Coronary artery (tissue), 2 donors: ENCODE results near the gene SLC25A42.

ENCODE experiments used
- DNase-seq: peaks from one replicate; pipeline ENCODE4 v3.0.0-alpha.2; 2017; ENCODE audit warnings: low spot score
- H3K27ac ChIP-seq, 2 donors: fragments of 200-600 bp; sonication (generic); one replicate each; pipeline ENCODE4 v1.5.1; 2016 to 2019
- H3K4me3 ChIP-seq: fragments of 200-600 bp; sonication (generic); 2 replicates; pipeline ENCODE4 v1.5.1; 2016; ENCODE audit warnings: mild to moderate bottlenecking, moderate library complexity
- TF ChIP-seq, protein P1 (sequence below): fragments of 200-600 bp; sonication (generic); IDR thresholded peaks from one replicate; pipeline ENCODE4 v1.5.1; 2019; ENCODE audit warnings: antibody characterized with exemption

SLC25A42 gene

DNA sequence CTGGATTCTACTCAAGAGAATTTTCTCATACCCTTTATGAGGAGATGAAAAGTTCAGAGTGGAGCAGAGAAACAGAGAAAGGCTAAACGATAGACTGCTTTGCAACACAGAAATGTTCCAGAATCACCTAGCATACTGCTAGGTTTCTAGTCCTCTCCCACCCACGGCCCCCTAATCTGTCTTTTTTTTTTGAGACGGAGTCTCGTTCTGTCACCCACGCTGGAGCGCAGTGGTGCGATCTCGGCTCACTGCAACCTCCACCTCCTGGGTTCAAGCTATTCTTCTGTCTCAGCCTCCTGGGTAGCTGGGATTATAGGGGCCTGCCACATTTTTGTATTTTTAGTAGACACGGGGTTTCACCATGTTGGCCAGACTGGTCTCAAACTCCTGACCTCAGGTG lies 35.3 kb upstream of the SLC25A42 start:
- Histone ChIP-seq H3K27ac (no peak overlapping the region), H3K4me3 (no peak overlapping the region)
- no peak for DNase-seq
- TF ChIP-seq, protein P1, sequence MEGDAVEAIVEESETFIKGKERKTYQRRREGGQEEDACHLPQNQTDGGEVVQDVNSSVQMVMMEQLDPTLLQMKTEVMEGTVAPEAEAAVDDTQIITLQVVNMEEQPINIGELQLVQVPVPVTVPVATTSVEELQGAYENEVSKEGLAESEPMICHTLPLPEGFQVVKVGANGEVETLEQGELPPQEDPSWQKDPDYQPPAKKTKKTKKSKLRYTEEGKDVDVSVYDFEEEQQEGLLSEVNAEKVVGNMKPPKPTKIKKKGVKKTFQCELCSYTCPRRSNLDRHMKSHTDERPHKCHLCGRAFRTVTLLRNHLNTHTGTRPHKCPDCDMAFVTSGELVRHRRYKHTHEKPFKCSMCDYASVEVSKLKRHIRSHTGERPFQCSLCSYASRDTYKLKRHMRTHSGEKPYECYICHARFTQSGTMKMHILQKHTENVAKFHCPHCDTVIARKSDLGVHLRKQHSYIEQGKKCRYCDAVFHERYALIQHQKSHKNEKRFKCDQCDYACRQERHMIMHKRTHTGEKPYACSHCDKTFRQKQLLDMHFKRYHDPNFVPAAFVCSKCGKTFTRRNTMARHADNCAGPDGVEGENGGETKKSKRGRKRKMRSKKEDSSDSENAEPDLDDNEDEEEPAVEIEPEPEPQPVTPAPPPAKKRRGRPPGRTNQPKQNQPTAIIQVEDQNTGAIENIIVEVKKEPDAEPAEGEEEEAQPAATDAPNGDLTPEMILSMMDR = no peak

DNA sequence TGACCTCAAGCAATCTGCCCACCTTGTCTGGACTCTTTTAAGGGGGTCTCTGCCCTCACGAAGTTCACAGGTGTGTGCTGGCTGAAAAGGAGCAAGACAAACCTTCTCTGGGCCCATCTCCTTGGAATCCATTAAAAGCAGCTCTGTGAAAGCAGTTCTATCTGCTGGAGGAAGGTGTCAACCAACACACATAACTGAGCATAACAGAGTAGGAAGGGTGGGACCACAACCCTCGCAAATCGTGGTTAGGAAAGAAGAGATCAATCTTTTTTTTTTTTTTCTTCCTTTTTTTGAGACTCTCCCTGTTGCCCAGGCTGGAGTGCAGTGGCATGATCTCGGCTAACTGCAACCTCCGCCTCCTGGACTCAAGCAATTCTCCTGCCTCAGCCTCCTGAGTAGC lies 31.9 kb upstream of the SLC25A42 start:
- no peak for DNase-seq
- TF ChIP-seq, protein P1 = no peak
- H3K27ac ChIP-seq = peak overlapping the region in 1 of 2 donors; percentile 93
- peak overlapping the region; percentile 92 for H3K4me3 ChIP-seq

DNA sequence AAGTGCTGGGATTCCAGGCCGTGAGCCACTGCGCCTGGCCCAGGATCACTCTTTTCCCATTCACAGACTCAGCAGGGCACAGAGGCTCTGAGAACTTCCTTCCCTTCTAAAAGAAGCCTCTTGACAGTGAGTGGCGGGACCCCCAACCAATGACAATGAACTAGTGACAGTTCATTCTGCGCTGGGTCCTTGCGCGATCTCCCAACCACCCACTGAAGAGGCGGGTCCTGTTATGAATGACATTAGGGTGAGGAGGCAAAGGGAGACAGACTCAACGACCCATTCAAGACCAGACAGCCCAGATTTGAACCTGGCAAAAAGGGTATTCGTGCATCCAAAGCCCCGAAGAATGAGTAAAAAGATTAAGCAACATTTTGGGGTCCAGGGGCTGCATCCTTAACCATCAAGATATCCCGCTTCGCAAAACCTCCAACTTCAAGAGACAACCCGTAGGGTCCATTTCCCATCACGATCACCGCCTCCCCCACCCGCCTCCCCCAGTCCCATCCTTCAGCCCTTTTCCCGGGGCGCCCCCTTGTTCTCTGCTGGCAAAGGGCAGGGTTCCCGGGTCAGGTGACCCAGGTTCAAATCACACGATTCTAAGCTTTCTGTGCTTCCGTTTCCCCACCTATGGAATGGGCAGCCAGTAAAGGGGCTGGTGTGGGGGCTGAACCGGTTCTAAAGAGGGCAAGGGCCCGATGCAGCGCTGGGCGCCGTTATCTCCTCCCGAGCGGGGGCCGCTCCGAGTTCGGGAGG lies 31.2 kb upstream of the SLC25A42 start:
- TF ChIP-seq, protein P1 = no peak
- H3K27ac ChIP-seq = peak overlapping the region; percentile 93 to 96
- H3K4me3 ChIP-seq = peak overlapping the region; percentile 92
- DNase-seq = peak; percentile 91

DNA sequence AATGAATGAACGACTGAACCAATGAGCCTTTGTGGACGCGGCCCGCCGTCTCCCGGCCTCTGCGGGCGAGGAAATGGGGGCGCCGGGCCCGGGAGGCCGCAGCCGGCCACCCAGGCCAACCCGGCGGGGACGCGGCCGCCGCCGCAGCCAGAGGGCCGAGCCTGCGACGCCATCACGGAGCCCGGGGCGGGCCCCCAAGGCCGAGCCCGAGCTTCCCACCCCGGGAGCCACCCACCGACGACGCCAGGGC lies 30.7 kb upstream of the SLC25A42 start:
- TF ChIP-seq, protein P1 = no peak
- peak overlapping the region; percentile 92 for H3K4me3 ChIP-seq
- DNase-seq = no peak
- H3K27ac ChIP-seq = peak overlapping the region; percentile 93 to 96

DNA sequence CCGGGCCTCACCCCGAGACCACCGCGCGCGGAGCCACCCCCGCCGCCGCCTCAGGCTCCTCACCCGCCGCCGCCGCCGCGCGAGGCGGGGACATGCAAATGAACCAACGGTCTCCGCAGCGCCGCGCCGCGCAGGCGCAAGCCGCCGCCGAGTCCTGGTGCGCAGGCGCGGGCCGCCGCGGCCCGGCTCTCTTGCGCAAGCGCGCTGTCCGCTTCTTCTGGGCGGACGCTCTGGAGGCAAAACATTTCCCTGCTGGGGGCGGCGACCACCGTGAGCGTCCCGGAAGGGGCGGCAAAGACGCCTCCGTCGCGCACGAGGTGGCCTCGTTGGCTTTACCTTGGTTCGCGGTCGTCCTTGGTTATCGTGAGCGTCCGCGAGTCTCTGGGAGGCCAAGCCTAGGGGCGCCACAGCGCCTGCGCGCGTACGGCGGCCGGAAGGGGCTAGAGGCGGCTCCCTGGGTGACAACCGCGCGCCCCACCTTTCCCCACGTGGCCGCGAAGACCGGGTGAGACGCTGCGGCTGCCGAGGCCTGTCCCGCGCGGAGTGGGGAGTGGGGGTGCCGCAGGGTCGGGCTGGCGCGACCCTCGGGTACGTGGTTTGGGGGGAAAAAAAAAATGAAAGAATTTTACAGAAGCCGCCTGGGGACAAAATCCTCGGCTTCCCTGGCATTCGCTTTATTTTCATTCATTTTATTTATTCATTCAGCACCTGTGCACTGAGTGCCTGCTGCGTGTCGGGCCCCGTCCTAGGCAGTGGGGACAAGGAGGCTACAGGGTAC lies 30.2 kb upstream of the SLC25A42 start, which contains the start of the genes ARMC6 and SUGP2:
Gene ARMC6 (plus strand): TSS at position 178 of the 778 bp plus-strand sequence. CDS start 607 bp downstream, outside the sequence.
Gene SUGP2 (minus strand): TSS at position 92 of the 778 bp plus-strand sequence. CDS start 2,446 bp downstream, outside the sequence.
- Histone ChIP-seq H3K4me3 (peak within 1 kb of the TSS; percentile 92), H3K27ac (peak within 1 kb of the TSS; percentile 93 to 96)
- peak; percentile 88 for DNase-seq
- TF ChIP-seq, protein P1 = no peak

DNA sequence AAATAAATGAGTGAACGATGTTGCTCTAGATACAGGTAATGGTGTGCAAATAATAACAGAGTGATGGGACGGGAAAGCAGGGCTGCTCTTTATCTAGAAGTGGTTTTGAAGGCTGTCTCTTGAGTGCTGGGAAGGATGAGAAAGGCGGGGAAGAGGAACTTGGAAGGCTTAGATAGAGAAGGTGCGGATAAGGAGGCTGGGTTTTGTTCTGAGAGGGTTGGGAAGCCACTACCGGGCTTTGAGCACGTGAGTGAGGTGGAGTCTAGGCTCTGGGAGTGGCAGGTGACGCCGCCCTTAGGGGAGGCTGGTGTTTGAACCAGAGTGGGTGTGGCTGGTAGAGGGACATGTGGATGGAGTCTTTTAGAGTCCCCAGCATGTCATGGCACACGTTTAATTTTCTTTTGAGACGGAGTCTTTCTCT lies 29.6 kb upstream of the SLC25A42 start:
- TF ChIP-seq, protein P1 = no peak
- DNase-seq = no peak
- Histone ChIP-seq H3K4me3 (peak overlapping the region; percentile 92), H3K27ac (peak overlapping the region in 1 of 2 donors; percentile 96)
